NB4 (cell line): Measurements from ENCODE around the gene CCDC9B.

Source experiments
- DNase-seq: peaks from one replicate; pipeline ENCODE4 v3.0.0; 2010; ENCODE audit warnings: low read depth
- H3K4me3 ChIP-seq: one replicate; pipeline ENCODE4 v1.5.1; 2011; ENCODE audit warnings: mild to moderate bottlenecking, low read depth, low read length, moderate library complexity
- CTCF ChIP-seq: IDR thresholded peaks from one replicate; pipeline ENCODE4 v1.5.1; 2012; ENCODE audit warnings: low read depth, low read length
- MAX ChIP-seq: IDR thresholded peaks from 2 replicates; pipeline ENCODE4 v1.6.1; 2011; ENCODE audit warnings: low read depth, low read length
- MYC ChIP-seq: IDR thresholded peaks from 2 replicates; pipeline ENCODE4 v1.6.1; 2011; ENCODE audit warnings: low read depth, low read length
- POLR2A ChIP-seq: IDR thresholded peaks from 2 replicates; pipeline ENCODE4 v1.6.1; 2011; ENCODE audit warnings: mild to moderate bottlenecking; ENCODE audit not compliant: insufficient read length; ENCODE audit errors: extremely low read depth

Gene CCDC9B

GRCh38 chr15:40295877-40296560, 44.7 kb downstream of the CCDC9B start:
- no peak overlapping the region for H3K4me3 ChIP-seq
- no peak for TF ChIP-seq MYC
- no peak for TF ChIP-seq CTCF
- TF ChIP-seq MAX: no peak
- TF ChIP-seq POLR2A: no peak
- DNase-seq: no peak

GRCh38 chr15:40295297-40295696, 45.4 kb downstream of the CCDC9B start:
- no peak for DNase-seq
- H3K4me3 ChIP-seq: no peak overlapping the region
- no peak for TF ChIP-seq POLR2A
- TF ChIP-seq MYC: no peak
- no peak for TF ChIP-seq MAX
- TF ChIP-seq CTCF: no peak

- TF ChIP-seq CTCF (no peak), MAX (no peak), MYC (no peak), POLR2A (no peak)
- DNase-seq: no peak
- no peak overlapping the region for H3K4me3 ChIP-seq
These were observed 46.5 kb downstream of the CCDC9B start for GRCh38 chr15:40293905-40294895.

- DNase-seq: no peak
- H3K4me3 ChIP-seq: no peak overlapping the region
- TF ChIP-seq MYC (no peak), MAX (no peak)
These were observed 47.7 kb downstream of the CCDC9B start for GRCh38 chr15:40293006-40293405.

- H3K4me3 ChIP-seq: no peak overlapping the region
- no peak for DNase-seq
- TF ChIP-seq CTCF (no peak), MYC (no peak), MAX (no peak), POLR2A (no peak)
These were observed 48.5 kb downstream of the CCDC9B start for GRCh38 chr15:40292246-40292645.

- TF ChIP-seq CTCF: no peak
- TF ChIP-seq MYC: no peak
- no peak for TF ChIP-seq POLR2A
- no peak for TF ChIP-seq MAX
- DNase-seq: no peak
These were observed 49.7 kb downstream of the CCDC9B start for GRCh38 chr15:40290918-40291574.

More at GRCh38 chr15:40290918-40291574, 49.7 kb downstream of the CCDC9B start:
- H3K4me3 ChIP-seq: no peak overlapping the region
